ENCODE measurements around the gene IL25.

DNA sequence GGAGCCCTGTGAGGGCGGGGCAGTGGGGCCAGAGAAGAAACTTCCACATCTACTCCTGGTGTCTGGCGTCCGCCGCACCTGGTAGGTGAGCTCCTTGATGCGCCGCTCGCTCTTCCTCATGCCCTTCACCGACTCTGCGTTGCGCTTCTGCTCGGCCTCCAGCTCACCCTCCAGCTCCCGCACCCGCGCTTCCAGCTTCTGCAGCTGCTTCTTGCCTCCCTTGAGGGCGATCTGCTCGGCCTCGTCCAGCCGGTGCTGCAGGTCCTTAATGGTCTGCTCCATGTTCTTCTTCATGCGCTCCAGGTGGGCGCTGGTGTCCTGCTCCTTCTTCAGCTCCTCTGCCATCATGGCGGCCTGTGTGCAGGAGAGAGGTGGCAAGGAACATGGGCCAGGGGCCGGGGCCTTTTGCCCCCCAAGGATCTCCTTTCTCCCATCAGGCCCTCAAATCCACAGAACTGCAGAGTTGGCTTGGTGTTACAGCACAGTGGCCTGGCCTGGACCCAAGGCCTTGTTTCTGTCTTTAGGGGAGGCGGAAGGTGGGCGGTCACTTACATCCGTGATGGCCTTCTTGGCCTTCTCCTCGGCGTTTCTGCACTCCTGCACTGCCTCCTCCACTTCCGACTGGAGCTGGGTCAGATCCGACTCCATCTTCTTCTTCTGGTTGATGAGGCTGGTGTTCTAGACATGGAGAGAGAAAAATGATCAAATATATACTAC is 11.9 kb downstream of the IL25 start:
- TF ChIP-seq, protein P1, sequence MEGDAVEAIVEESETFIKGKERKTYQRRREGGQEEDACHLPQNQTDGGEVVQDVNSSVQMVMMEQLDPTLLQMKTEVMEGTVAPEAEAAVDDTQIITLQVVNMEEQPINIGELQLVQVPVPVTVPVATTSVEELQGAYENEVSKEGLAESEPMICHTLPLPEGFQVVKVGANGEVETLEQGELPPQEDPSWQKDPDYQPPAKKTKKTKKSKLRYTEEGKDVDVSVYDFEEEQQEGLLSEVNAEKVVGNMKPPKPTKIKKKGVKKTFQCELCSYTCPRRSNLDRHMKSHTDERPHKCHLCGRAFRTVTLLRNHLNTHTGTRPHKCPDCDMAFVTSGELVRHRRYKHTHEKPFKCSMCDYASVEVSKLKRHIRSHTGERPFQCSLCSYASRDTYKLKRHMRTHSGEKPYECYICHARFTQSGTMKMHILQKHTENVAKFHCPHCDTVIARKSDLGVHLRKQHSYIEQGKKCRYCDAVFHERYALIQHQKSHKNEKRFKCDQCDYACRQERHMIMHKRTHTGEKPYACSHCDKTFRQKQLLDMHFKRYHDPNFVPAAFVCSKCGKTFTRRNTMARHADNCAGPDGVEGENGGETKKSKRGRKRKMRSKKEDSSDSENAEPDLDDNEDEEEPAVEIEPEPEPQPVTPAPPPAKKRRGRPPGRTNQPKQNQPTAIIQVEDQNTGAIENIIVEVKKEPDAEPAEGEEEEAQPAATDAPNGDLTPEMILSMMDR (IDR thresholded peaks at IDR 0.05), result no peak
- TF ChIP-seq SIN3A (IDR thresholded peaks at IDR 0.05; ENCODE audit: borderline replicate concordance, insufficient read depth, low read depth, low read length), result no peak
- TF ChIP-seq, protein P2, sequence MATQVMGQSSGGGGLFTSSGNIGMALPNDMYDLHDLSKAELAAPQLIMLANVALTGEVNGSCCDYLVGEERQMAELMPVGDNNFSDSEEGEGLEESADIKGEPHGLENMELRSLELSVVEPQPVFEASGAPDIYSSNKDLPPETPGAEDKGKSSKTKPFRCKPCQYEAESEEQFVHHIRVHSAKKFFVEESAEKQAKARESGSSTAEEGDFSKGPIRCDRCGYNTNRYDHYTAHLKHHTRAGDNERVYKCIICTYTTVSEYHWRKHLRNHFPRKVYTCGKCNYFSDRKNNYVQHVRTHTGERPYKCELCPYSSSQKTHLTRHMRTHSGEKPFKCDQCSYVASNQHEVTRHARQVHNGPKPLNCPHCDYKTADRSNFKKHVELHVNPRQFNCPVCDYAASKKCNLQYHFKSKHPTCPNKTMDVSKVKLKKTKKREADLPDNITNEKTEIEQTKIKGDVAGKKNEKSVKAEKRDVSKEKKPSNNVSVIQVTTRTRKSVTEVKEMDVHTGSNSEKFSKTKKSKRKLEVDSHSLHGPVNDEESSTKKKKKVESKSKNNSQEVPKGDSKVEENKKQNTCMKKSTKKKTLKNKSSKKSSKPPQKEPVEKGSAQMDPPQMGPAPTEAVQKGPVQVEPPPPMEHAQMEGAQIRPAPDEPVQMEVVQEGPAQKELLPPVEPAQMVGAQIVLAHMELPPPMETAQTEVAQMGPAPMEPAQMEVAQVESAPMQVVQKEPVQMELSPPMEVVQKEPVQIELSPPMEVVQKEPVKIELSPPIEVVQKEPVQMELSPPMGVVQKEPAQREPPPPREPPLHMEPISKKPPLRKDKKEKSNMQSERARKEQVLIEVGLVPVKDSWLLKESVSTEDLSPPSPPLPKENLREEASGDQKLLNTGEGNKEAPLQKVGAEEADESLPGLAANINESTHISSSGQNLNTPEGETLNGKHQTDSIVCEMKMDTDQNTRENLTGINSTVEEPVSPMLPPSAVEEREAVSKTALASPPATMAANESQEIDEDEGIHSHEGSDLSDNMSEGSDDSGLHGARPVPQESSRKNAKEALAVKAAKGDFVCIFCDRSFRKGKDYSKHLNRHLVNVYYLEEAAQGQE (IDR thresholded peaks at IDR 0.05; ENCODE audit: insufficient read depth in 1 of 2, low read depth in 2 of 2, low read length in 1 of 2), result no peak
